Epithelial cell of prostate (primary cell): ENCODE results near the gene ITGA2B.
"Not testable (repeated sequence)": the region's sequence is repeated elsewhere in the genome, so short reads cannot be mapped to it uniquely, and the experiment has no call there.

Experiments used
- DNase-seq: peaks from one replicate; pipeline ENCODE4 v3.0.0-alpha.2; 2011; ENCODE audit warnings: low read depth, low spot score
- H3K27ac ChIP-seq: fragments of 450-650 bp; 2 replicates; pipeline ENCODE4 v1.5.1; 2017; ENCODE audit warnings: mild to moderate bottlenecking

Gene ITGA2B

DNA sequence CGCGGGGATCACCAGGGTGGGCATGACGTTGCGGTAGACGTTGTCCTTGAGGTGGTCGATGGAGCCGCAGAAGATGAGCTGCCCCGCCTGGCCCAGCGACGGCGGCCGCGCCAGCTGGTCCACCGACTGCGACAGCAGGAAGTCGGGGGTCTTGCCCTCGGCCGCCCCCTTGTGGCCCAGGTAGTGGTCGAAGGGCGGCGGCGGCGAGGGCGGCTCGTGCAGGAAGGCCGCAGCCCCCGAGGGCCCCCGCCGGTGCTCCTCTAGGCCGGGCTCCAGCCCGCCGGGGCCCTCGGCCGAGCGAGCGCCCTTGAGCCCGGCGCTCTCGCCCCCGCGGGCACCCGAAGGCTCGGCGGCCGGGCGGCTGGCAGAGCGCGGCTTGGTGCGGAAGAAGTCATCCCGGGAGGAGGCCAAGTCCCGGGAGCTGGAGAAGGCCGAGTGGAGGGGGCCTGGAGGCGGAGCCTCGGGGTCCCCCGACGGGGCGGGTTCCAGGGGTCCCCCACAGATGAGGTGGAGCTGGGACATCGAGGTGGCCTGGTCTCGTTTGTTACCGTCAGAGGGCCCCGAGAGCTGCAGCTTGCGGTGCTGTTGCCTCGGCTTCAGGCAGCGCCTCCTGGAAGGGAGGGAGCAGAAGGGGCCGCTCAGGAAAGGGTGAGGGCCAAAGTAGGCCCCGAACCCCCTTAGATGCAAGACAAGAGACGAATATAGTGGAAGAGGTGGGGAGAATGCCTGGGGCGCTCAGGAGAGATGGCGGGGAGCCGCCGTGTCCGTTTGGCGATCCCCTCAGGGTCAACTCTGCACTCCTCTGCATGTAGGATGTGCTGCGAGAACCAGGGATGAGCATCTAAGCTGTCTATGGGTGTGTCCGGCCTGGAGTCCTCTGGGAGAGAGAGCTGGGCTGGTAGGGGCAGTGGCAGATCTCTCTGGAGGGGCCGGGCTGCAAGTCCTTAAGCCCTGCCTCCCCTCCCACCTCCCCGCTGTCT lies 34.6 kb downstream of the ITGA2B start:
- DNase-seq, result no peak
- no peak overlapping the region for H3K27ac ChIP-seq

DNA sequence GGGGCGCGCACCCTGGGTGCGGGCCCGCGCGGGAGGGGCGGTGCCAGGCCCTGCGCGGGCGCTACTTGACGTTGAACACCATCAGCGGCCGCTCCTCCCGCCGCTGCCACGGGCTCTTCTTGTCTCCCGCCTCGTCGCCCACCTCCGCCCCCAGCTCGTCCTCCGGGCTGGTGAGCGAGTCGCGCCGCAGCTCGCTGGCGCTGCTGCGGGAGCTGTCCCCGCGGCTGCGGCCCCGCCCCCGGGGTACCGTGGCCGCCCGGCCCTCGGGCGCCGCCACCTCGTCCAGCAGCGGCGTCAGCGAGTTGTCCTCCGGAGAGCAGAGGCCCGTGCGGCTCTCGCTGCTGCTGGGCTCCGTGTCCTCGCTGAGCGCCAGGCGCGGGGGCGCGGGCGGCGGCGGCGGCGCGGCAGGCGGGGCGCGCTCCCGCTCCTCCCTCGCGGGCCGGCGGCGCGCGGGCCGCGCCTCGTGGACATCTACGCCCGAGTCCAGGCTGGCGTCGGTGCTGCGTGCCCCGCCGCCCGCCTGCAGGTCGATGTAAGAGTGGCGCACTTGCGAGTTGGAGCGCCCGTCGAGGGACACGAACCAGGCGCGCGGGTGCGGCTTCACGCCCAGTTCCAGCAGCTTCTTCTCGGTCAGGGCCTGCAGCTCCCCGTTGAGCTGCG lies 35.6 kb downstream of the ITGA2B start:
- no peak for DNase-seq
- H3K27ac ChIP-seq, result no peak overlapping the region

DNA sequence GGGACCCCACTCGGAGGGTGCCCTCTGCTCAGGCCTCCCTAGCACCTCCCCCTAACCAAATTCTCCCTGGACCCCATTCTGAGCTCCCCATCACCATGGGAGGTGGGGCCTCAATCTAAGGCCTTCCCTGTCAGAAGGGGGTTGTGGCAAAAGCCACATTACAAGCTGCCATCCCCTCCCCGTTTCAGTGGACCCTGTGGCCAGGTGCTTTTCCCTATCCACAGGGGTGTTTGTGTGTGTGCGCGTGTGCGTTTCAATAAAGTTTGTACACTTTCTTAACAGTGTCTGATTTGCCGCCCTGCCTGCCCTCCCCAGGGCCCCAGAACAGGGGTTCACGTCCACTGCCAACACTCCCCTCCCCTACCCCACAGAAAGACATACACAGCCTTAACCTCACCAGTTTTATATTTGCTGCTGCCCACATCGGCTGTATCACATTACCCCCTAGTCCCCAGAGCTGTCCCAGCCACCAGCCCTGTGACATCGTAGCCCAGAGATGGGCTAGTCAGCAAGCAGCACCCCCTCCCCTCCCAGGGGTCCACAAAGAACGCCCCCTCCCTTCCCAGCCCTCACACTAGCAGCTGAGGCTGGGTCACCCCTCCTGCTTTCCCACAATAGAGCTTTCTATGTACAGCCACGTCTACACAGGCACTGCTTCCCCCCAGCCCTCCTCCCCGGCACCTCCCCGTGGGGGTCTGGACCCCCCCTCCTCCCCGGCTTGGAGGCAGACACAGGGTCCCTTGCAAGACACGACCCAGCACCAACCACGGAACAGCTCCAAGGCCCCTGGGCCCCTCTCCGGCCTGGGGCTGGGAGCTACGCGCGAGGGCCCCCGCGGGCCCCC lies 36.4 kb downstream of the ITGA2B start:
- DNase-seq, result no peak
- no peak overlapping the region for H3K27ac ChIP-seq

DNA sequence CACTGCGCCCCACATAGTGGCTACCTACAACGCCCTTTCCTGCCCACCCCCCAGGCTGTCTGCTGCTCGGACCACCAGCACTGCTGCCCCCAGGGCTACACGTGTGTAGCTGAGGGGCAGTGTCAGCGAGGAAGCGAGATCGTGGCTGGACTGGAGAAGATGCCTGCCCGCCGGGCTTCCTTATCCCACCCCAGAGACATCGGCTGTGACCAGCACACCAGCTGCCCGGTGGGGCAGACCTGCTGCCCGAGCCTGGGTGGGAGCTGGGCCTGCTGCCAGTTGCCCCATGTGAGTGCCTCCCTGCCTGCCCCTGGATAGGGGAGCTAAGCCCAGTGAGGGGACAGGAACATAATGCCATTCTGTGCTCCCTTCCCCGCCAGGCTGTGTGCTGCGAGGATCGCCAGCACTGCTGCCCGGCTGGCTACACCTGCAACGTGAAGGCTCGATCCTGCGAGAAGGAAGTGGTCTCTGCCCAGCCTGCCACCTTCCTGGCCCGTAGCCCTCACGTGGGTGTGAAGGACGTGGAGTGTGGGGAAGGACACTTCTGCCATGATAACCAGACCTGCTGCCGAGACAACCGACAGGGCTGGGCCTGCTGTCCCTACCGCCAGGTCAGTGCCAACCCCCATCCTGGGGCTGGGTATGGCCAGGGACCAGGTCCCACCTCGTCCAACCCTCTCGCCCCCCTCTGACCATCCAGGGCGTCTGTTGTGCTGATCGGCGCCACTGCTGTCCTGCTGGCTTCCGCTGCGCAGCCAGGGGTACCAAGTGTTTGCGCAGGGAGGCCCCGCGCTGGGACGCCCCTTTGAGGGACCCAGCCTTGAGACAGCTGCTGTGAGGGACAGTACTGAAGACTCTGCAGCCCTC lies 37.3 kb downstream of the ITGA2B start:
- no peak overlapping the region for H3K27ac ChIP-seq
- no peak for DNase-seq

- H3K27ac ChIP-seq, result no peak overlapping the region
- no peak for DNase-seq
These were observed 38.0 kb downstream of the ITGA2B start for GRCh38 chr17:44351464-44351863.

DNA sequence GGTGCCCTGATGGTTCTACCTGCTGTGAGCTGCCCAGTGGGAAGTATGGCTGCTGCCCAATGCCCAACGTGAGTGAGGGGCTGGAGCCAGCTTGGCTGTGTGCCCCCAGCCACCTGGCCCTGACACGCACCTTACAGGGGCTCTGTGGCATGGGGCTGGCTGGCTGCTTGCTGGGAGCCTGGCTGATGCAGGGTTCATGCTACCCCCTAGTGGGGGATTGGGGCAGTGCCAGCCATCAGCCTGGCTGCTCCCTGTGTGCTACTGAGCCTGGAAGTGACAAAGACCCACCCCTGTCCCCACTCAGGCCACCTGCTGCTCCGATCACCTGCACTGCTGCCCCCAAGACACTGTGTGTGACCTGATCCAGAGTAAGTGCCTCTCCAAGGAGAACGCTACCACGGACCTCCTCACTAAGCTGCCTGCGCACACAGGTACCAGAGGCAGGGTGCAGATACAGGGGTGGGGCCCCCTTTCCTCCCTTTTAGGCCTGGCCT lies 38.7 kb downstream of the ITGA2B start:
- no peak for DNase-seq
- no peak overlapping the region for H3K27ac ChIP-seq

- no peak overlapping the region for H3K27ac ChIP-seq
- no peak for DNase-seq
These were observed 39.8 kb downstream of the ITGA2B start for GRCh38 chr17:44349553-44350070.

DNA sequence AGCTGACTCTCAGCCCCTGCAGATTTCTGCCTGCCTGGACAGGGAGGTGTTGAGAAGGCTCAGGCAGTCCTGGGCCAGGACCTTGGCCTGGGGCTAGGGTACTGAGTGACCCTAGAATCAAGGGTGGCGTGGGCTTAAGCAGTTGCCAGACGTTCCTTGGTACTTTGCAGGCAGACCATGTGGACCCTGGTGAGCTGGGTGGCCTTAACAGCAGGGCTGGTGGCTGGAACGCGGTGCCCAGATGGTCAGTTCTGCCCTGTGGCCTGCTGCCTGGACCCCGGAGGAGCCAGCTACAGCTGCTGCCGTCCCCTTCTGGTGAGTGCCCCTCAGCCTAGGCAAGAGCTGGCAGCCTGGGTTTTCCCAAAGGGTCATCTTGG lies 40.5 kb downstream of the ITGA2B start:
- peak overlapping the region; percentile 92 for H3K27ac ChIP-seq

GRCh38 chr17:44348234-44348987 lies 41.0 kb downstream of the ITGA2B start:
- peak; percentile 80 for DNase-seq
- H3K27ac ChIP-seq, result peak overlapping the region; percentile 92

More for the DNA sequence above, 40.5 kb downstream of the ITGA2B start:
- no peak for DNase-seq

DNA sequence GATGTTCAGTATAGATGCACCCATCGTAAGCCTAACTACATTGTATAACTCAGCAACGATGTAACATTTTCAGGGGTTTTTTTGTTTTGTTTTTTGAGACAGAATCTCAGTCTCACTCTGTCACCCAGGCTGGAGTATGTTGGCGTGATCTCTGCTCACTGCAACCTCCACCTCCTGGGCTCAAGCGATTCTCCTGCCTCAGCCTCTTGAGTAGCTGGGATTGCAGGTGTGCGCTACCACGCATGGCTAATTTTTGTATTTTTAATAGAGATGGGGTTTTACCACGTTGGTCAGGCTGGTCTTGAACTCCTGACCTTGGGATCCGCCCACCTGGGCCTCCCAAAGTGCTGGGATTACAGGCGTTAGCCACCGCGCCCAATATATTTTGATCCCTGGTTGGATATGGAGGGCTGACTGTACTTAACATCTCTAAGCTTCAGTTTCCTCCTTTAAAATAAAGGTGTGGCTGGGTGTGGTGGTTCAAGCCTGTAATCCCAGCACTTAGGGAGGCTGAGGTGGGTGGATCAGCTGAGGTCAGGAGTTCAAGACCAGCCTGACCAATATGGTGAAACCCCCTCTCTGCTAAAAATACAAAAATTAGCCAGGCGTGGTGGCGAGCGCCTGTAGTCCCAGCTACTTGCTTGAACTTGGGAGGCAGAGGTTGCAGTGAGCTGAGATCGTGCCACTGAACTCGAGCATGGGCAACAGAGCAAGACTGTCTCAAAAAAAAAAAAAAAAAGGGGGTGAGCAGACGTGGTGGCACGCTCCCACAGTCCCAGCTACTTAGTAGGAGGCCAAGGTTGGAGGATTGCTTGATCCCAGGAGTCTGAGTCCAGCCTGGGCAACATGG lies 42.0 kb downstream of the ITGA2B start:
- not testable (repeated sequence) for DNase-seq
- H3K27ac ChIP-seq, result peak overlapping the region; percentile 92

DNA sequence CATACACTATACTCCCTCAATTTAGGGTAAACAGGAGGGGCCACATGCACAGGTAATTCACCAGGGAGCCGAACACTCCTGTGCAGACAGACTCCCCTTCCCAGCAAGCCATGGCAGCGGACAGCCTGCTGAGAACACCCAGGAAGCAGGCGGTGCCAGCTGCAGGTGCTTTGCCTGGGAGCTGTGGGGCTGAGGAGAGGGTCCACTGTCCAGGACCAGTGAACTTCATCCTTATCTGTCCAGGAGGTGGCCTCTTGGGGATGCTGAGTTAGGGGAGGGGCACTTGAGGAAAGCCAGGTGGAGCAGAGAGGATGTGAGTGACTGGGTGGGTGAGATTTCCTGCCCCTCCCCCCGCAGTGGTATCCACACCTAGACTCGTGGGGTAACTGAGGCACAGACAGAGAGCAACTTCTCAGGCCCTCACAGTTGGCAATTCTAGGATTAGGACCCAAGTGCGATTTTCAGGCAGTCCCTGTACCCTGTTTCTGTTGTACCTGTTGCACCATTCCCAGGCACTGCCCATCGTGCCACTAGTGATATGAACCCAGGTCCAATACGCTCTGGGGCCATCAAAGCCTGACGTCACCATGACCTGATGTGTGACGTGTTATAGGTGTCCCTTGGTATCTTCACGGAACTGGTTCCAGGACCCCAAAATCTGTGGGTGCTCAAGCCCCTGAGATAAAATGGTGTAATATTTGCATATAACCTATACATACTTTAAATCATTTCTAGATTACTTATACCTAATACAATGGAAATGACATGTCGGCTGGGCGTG lies 43.2 kb downstream of the ITGA2B start:
- no peak for DNase-seq
- H3K27ac ChIP-seq, result peak overlapping the region; percentile 92

DNA sequence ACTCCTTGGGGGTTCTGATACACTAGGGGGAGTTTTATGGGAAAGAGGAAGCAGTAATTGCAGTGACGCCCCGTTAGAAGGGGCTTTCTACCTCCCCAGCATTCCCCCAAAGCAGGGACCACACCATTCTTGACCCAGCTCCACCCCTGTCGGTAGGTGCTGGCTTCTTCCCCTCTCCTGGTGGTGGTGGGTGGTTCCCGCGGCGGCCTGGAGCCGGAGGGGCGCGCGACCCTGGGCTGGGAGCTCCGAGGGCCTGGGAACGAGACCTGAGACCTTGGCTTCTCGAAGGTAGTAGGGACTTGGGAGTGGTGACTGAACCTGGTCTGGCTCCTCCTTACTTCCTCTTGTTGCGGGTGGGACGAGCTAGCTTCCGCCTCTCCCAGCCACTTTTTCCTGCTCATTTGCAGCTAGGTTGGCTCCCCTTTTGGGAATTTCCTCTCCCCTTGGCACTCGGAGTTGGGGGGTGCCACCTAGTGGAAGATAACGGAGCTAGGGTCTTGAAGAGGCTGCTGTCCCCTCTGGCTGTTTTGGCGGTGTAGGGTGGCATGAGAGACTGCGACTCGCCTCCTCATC lies 43.9 kb downstream of the ITGA2B start:
- H3K27ac ChIP-seq, result peak overlapping the region; percentile 92
- DNase-seq, result no peak

DNA sequence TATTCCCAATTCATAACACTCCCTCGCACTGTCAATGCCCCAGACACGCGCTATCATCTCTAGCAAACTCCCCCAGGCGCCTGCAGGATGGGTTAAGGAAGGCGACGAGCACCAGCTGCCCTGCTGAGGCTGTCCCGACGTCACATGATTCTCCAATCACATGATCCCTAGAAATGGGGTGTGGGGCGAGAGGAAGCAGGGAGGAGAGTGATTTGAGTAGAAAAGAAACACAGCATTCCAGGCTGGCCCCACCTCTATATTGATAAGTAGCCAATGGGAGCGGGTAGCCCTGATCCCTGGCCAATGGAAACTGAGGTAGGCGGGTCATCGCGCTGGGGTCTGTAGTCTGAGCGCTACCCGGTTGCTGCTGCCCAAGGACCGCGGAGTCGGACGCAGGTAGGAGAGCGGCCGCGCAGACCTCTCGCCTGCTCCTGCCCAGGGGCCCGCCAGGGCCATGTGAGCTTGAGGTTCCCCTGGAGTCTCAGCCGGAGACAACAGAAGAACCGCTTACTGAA lies 44.5 kb downstream of the ITGA2B start, which contains the start of gene GRN:
TSS of gene GRN (plus strand) at position 364 of the 515 bp plus-strand sequence. CDS start 3,863 bp downstream, outside the sequence.
- peak within 1 kb of the TSS; percentile 92 for H3K27ac ChIP-seq
- DNase-seq, result peak; percentile 94

DNA sequence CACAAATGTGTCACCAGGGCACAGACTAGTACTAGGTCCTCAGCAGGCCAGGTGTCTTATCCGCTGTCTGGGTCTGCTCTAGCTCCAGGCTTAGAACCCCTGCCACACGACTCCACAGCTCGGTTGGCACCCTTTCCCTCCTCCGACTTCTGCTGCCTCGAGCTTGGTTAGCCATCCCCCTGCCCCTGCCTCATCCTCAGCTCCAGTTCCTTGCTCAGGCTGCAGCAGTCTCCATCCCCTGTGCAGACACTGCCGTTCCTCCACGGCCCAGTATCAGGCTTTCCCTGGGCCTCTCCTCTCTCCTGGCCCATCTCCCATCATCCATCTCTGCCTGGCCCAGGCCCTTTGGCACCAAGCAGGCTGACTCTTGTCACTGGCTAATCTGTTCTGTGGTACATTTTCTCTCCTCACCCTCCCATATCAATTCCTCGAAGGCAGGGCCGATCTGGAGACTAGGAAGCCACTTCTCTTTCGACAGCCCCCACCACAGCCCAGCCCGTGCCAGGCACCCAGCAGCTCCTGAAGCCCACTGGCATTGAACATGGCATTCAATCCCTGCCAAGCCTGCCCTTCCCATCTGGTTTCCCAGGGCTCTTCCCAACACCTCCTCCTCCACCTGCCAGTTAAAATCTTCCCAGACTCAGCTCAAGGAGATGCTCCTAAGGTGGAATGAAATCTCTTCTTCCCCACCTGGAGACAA lies 45.8 kb downstream of the ITGA2B start:
- DNase-seq, result no peak
- no peak overlapping the region for H3K27ac ChIP-seq

GRCh38 chr17:44340553-44340952 lies 48.9 kb downstream of the ITGA2B start:
- not testable (repeated sequence) for H3K27ac ChIP-seq

GRCh38 chr17:44338702-44339101 lies 50.7 kb downstream of the ITGA2B start:
- no peak overlapping the region for H3K27ac ChIP-seq
- no peak for DNase-seq

More at GRCh38 chr17:44340553-44340952, 48.9 kb downstream of the ITGA2B start:
- not testable (repeated sequence) for DNase-seq
